Lower lobe of right lung (tissue), 2 donors: ENCODE measurements around the gene COL23A1. TPM values are rescaled to one million over a fixed set of nuclear protein-coding genes. Genes with fewer than 3 reads are reported as not detected.
A peak's percentile ranks its signal among the peaks of the same experiment; 100 is the strongest.
"Not testable (repeated sequence)": the region's sequence is repeated elsewhere in the genome, so short reads cannot be mapped to it uniquely, and the experiment has no call there.

Source experiments
- ATAC-seq, 2 donors: fragments of 200-7000 bp; cut with Tn5 transposase; one replicate each; pipeline ENCODE4 v1.9.1; 2020 to 2022; ENCODE audit warnings: mild to moderate bottlenecking in 2 of 2, moderate library complexity in 2 of 2
- DNase-seq: peaks from one replicate; pipeline ENCODE4 v3.0.0-alpha.2; 2020
- H3K27ac ChIP-seq: fragments of 200-600 bp; one replicate; pipeline ENCODE4 v1.8.0; 2022
- H3K27me3 ChIP-seq: fragments of 200-600 bp; one replicate; pipeline ENCODE4 v1.8.0; 2022; ENCODE audit warnings: low read depth
- H3K36me3 ChIP-seq: fragments of 200-600 bp; one replicate; pipeline ENCODE4 v1.8.0; 2022; ENCODE audit warnings: mild to moderate bottlenecking
- H3K4me1 ChIP-seq: fragments of 200-600 bp; one replicate; pipeline ENCODE4 v1.8.0; 2022
- H3K4me3 ChIP-seq: fragments of 200-600 bp; one replicate; pipeline ENCODE4 v1.8.0; 2022; ENCODE audit warnings: mild to moderate bottlenecking
- H3K9me3 ChIP-seq: fragments of 200-600 bp; one replicate; pipeline ENCODE4 v1.8.0; 2022
- CTCF ChIP-seq: fragments of 200-600 bp; IDR thresholded peaks from one replicate; pipeline ENCODE4 v1.8.0; 2022; ENCODE audit warnings: antibody characterized with exemption, mild to moderate bottlenecking
- intact Hi-C: fragments of 100-400 bp; cut with DNase I; formaldehyde crosslinking; loops from one replicate; pipeline ENCODE4 v1.11.0; 2022
- total RNA-seq: library from RNA; stranded (reverse); fragmentation: NEBNext Ultra II Directional; extraction: Animal tissue kit (Norgen Biotek cat#: 25700); gene quantifications from one replicate; pipeline ENCODE4 v1.2.1, GENCODE V29; 2021
- donor health status: DM: no; HTN: yes; CAD: no; lungs with severe emphysema.

The COL23A1 gene
- total RNA-seq, 1 donor from 2014 or later = 1.2 TPM

GRCh38 chr5:178318382-178318781 is 271.8 kb downstream of the COL23A1 start:
- ATAC-seq = no peak
- DNase-seq = peak; percentile 30
- Histone ChIP-seq H3K27ac (no peak overlapping the region), H3K4me3 (no peak overlapping the region), H3K27me3 (no peaks in the 10 kb centered on the region), H3K36me3 (no peaks in the 10 kb centered on the region), H3K4me1 (peaks cover 10% of the 10 kb centered on the region), H3K9me3 (no peaks in the 10 kb centered on the region)
- intact Hi-C loops = no loop called here
- no peak for TF ChIP-seq CTCF

- H3K27me3 ChIP-seq, H3K4me3 ChIP-seq, ATAC-seq, intact Hi-C loops, H3K27ac ChIP-seq, H3K9me3 ChIP-seq, H3K36me3 ChIP-seq, DNase-seq: not testable (repeated sequence)
- H3K4me1 ChIP-seq = peaks cover 10% of the 10 kb centered on the region
Observed at GRCh38 chr5:178317727-178318126, 272.5 kb downstream of the COL23A1 start.

- H3K27me3 ChIP-seq = no peaks in the 10 kb centered on the region
- intact Hi-C loops = no loop called here
- DNase-seq (peak; percentile 25), ATAC-seq (no peak)
- H3K9me3 ChIP-seq = no peaks in the 10 kb centered on the region
- H3K4me1 ChIP-seq = peaks cover 3% of the 10 kb centered on the region
- H3K4me3 ChIP-seq = no peak overlapping the region
- H3K36me3 ChIP-seq = no peaks in the 10 kb centered on the region
- no peak for TF ChIP-seq CTCF
- no peak overlapping the region for H3K27ac ChIP-seq
Observed at GRCh38 chr5:178314961-178315820, 275.0 kb downstream of the COL23A1 start.

- intact Hi-C loops = no loop called here
- ATAC-seq (no peak), DNase-seq (peak; percentile 37)
- H3K27me3 ChIP-seq = no peaks in the 10 kb centered on the region
- no peak for TF ChIP-seq CTCF
- H3K4me1 ChIP-seq = no peaks in the 10 kb centered on the region
- H3K9me3 ChIP-seq = no peaks in the 10 kb centered on the region
- H3K27ac ChIP-seq = no peak overlapping the region
- no peaks in the 10 kb centered on the region for H3K36me3 ChIP-seq
- H3K4me3 ChIP-seq = no peak overlapping the region
Observed at GRCh38 chr5:178314061-178314660, 276.0 kb downstream of the COL23A1 start.

GRCh38 chr5:178313316-178313715 is 276.9 kb downstream of the COL23A1 start:
- no peaks in the 10 kb centered on the region for H3K27me3 ChIP-seq
- no peaks in the 10 kb centered on the region for H3K4me1 ChIP-seq
- H3K27ac ChIP-seq = no peak overlapping the region
- ATAC-seq (no peak), DNase-seq (peak; percentile 24)
- H3K9me3 ChIP-seq = no peaks in the 10 kb centered on the region
- intact Hi-C loops = no loop called here
- H3K36me3 ChIP-seq = no peaks in the 10 kb centered on the region
- no peak overlapping the region for H3K4me3 ChIP-seq
- no peak for TF ChIP-seq CTCF

GRCh38 chr5:178312880-178313282 is 277.3 kb downstream of the COL23A1 start:
- Histone ChIP-seq H3K27ac (peak overlapping the region; percentile 41), H3K27me3 (no peaks in the 10 kb centered on the region), H3K9me3 (no peaks in the 10 kb centered on the region), H3K4me1 (no peaks in the 10 kb centered on the region), H3K4me3 (no peak overlapping the region), H3K36me3 (no peaks in the 10 kb centered on the region)
- TF ChIP-seq CTCF = no peak
- ATAC-seq (peak; percentile 43 to 57), DNase-seq (peak; percentile 75)
- intact Hi-C loops = no loop called here
